Panc1 (cell line): ENCODE measurements around the gene SCGB1D1. TPM values are rescaled to one million over a fixed set of nuclear protein-coding genes. Genes with fewer than 3 reads are reported as not detected.

ENCODE experiments used
- ATAC-seq: fragments of 200-7000 bp; cut with Tn5 transposase; 2 replicates; pipeline ENCODE4 v1.9.1; 2020; ENCODE audit warnings: mild to moderate bottlenecking, moderate library complexity
- BruUV-seq: library from RNA; stranded (reverse); fragments of 400-500 nt; replicated peaks from 2 replicates; lab custom pipeline; 2021; lab: Mats Ljungman, UMichigan
- CTCF ChIA-PET: fragments of 300-600 bp; sonication (Branson Sonifier 250); formaldehyde crosslinking; loops from one replicate; lab custom pipeline; 2022; ENCODE audit warnings: antibody characterized with exemption; lab: Charles Lee
- POLR2A ChIA-PET: fragments of 300-600 bp; sonication (Branson Sonifier 250); formaldehyde crosslinking; loops from one replicate; lab custom pipeline; 2022; ENCODE audit warnings: antibody characterized with exemption; lab: Charles Lee
- DNase-seq: peaks from one replicate; pipeline ENCODE4 v3.0.0-alpha.2; 2010; ENCODE audit warnings: low read depth, low spot score
- H3K27ac ChIP-seq: 2 replicates; pipeline ENCODE4 v1.5.1; 2011; ENCODE audit warnings: mild to moderate bottlenecking, low read length, inconsistent platforms
- H3K27me3 ChIP-seq: fragments of 200-500 bp; sonication (Bioruptor generic); 2 replicates; pipeline ENCODE4 v1.6.0; 2014; ENCODE audit warnings: low read length, inconsistent platforms; ENCODE audit not compliant: control insufficient read depth, insufficient read depth
- H3K36me3 ChIP-seq: fragments of 200-500 bp; sonication (Bioruptor generic); 2 replicates; pipeline ENCODE4 v1.5.1; 2014; ENCODE audit warnings: inconsistent platforms, mild to moderate bottlenecking, low read length, moderate library complexity; ENCODE audit not compliant: control insufficient read depth, insufficient read depth
- H3K4me1 ChIP-seq: 2 replicates; pipeline ENCODE4 v1.5.1; 2011; ENCODE audit warnings: inconsistent platforms, mild to moderate bottlenecking, low read length, moderate library complexity; ENCODE audit not compliant: control insufficient read depth, insufficient read depth
- H3K4me3 ChIP-seq, 2 experiments: 2 replicates each; pipeline ENCODE4 v1.5.1; 2011 to 2012; ENCODE audit warnings: low read depth in 2 of 2, low read length in 2 of 2, mild to moderate bottlenecking in 2 of 2, inconsistent platforms in 1 of 2, moderate library complexity in 1 of 2
- H3K9me3 ChIP-seq: fragments of 200-500 bp; sonication (Bioruptor generic); 2 replicates; pipeline ENCODE4 v1.5.1; 2014; ENCODE audit warnings: low read depth, mild to moderate bottlenecking, inconsistent platforms, low read length, moderate library complexity; ENCODE audit not compliant: control insufficient read depth, insufficient read depth
- POLR2AphosphoS5 ChIP-seq: IDR thresholded peaks from 2 replicates; pipeline ENCODE4 v1.6.1; 2012; ENCODE audit warnings: mild to moderate bottlenecking, low read depth, low read length, moderate library complexity
- REST ChIP-seq, 2 experiments: IDR thresholded peaks; 2 replicates each; pipeline ENCODE4 v1.6.1; 2011 to 2012; ENCODE audit warnings: low read depth in 2 of 2, control low read depth in 1 of 2, low read length in 1 of 2, mild to moderate bottlenecking in 1 of 2, moderate library complexity in 1 of 2; ENCODE audit not compliant: insufficient read depth in 1 of 2
- SIN3A ChIP-seq: IDR thresholded peaks from 2 replicates; pipeline ENCODE4 v1.6.1; 2012; ENCODE audit warnings: low read depth, mild to moderate bottlenecking, low read length, moderate library complexity, borderline replicate concordance; ENCODE audit not compliant: insufficient read depth
- TCF7L2 ChIP-seq: IDR thresholded peaks from 2 replicates; pipeline ENCODE4 v1.6.1; 2011; ENCODE audit warnings: mild to moderate bottlenecking, low read depth, low read length, inconsistent platforms
- in situ Hi-C: cut with HindIII; loops from 2 replicates; pipeline ENCODE4 v1.10.0; 2016; ENCODE audit warnings: low sequenced_read_pairs, low pct_unique_long_range_greater_than_20kb
- intact Hi-C: fragments of 100-400 bp; cut with micrococcal nuclease; formaldehyde crosslinking; loops from one replicate; pipeline ENCODE4 v1.10.0; 2022; ENCODE audit not compliant: unreplicated experiment
- total RNA-seq: library from RNA; stranded (reverse); gene quantifications from one replicate; pipeline ENCODE4 v1.2.1, GENCODE V29; 2021; ENCODE audit not compliant: unreplicated experiment
- TF ChIP-seq, protein P1 (sequence below): fragments of 450-650 bp; IDR thresholded peaks from 2 replicates; pipeline ENCODE4 v1.5.1; 2017; ENCODE audit warnings: mild to moderate bottlenecking

SCGB1D1 gene
- total RNA-seq, 1 experiment from 2014 or later = not detected

- no peaks in the 10 kb centered on the region for H3K36me3 ChIP-seq
- TF ChIP-seq REST (IDR thresholded peaks at IDR 0.05; ENCODE audit: insufficient read depth in 1 of 2, low read depth in 2 of 2, low read length in 1 of 2) = no peak
- TF ChIP-seq, protein P1, sequence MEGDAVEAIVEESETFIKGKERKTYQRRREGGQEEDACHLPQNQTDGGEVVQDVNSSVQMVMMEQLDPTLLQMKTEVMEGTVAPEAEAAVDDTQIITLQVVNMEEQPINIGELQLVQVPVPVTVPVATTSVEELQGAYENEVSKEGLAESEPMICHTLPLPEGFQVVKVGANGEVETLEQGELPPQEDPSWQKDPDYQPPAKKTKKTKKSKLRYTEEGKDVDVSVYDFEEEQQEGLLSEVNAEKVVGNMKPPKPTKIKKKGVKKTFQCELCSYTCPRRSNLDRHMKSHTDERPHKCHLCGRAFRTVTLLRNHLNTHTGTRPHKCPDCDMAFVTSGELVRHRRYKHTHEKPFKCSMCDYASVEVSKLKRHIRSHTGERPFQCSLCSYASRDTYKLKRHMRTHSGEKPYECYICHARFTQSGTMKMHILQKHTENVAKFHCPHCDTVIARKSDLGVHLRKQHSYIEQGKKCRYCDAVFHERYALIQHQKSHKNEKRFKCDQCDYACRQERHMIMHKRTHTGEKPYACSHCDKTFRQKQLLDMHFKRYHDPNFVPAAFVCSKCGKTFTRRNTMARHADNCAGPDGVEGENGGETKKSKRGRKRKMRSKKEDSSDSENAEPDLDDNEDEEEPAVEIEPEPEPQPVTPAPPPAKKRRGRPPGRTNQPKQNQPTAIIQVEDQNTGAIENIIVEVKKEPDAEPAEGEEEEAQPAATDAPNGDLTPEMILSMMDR = no peak
- no peak for TF ChIP-seq POLR2AphosphoS5
- TF ChIP-seq SIN3A = no peak
- no peak for TF ChIP-seq TCF7L2
- no peaks in the 10 kb centered on the region for H3K4me1 ChIP-seq
- intact Hi-C loops (no loop called here), in situ Hi-C loops (no loop called here)
- DNase-seq (no peak), ATAC-seq (no peak)
- H3K4me3 ChIP-seq = no peak overlapping the region
- CTCF ChIA-PET = no interaction called here
- POLR2A ChIA-PET = no interaction called here
- H3K27ac ChIP-seq = no peak overlapping the region
- no peaks in the 10 kb centered on the region for H3K9me3 ChIP-seq
- no TSS peak for BruUV-seq
- H3K27me3 ChIP-seq = peaks cover 7% of the 10 kb centered on the region
Measured at GRCh38 chr11:62181097-62181496, 8.9 kb upstream of the SCGB1D1 start.

GRCh38 chr11:62182147-62182891 lies 7.7 kb upstream of the SCGB1D1 start:
- ChIA-PET CTCF (no interaction called here), POLR2A (interaction anchor here (0.6 kb wide), 1 partner anchor 158 kb away, joined by 5 read pairs; no protein-coding TSS in a partner anchor)
- intact Hi-C loops (no loop called here), in situ Hi-C loops (no loop called here)
- H3K4me3 ChIP-seq = no peak overlapping the region
- no peak for ATAC-seq
- BruUV-seq = no TSS peak
- no peak for DNase-seq
- no peaks in the 10 kb centered on the region for H3K36me3 ChIP-seq
- peaks cover 5% of the 10 kb centered on the region; the same call in 1 of the 2 replicates for H3K27me3 ChIP-seq
- TF ChIP-seq TCF7L2 = no peak
- TF ChIP-seq POLR2AphosphoS5 = no peak
- TF ChIP-seq REST (IDR thresholded peaks at IDR 0.05; ENCODE audit: insufficient read depth in 1 of 2, low read depth in 2 of 2, low read length in 1 of 2) = no peak
- TF ChIP-seq, protein P1 = no peak
- TF ChIP-seq SIN3A = no peak
- H3K9me3 ChIP-seq = no peaks in the 10 kb centered on the region
- H3K27ac ChIP-seq = no peak overlapping the region
- H3K4me1 ChIP-seq = no peaks in the 10 kb centered on the region
